ENCODE data around the gene MGMT.

MGMT gene

DNA sequence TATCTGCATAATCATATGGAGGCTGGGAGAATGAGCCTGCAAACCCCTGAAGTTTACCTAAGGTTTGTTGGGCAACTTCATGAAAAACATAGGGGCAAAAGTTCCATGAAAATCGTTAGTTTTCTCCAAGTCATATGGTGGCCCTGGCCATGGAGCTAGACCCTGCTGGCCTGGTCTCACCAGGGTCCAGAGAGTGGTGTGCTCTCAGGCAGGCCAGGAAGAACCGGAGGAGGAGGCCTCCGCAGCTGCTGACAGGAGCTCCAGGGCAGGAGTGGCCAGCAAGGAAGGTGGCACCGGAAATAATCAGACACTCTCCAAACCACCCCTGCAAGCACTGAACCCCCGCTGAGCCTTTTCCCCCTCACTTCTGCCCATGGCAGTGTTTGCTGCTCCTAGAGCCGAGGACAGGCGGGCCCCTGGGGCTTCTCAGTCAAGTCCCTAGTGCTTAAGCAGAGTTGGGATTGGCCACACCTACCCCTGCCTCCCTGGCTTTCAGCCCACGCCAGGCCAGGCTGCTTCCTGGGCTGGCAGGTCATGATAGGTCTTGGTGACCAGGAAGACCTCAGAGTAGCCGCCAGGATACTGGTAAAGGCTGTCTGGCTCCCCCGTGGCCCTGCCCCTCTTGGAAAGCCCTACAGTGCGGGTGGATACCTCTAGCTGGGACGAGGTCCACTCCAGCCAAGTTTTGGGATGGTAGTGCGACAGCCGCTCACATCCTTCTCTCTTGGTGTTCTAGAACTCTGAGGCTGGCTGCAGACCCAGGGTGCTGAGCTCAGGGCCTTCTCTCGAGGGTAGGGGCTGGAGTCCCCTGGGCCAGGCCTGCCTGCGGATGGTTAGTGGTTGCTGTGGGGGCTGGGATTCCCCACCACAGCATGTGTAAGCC is 242.8 kb downstream of the MGMT start:
- no peak for DNase-seq (ENCODE audit: low read depth in 2 of 2)

DNA sequence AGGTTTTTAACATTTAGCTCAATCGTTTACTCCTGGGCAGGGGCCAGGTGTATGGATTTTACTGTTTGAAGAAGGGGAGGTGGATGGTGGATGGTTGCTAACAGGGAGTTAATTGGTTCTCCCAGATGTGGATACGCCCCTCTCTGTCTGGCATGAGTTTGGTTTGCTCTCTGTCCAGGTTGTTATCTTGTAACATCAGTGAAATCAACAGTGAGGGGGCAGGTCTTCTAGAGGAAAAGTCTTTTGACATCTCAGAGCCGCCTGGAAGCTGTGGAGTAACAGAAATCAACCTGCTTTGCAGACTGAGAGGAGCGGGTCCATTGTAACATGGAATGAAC is 243.4 kb downstream of the MGMT start:
- DNase-seq (ENCODE audit: low read depth in 2 of 2), result no peak

DNA sequence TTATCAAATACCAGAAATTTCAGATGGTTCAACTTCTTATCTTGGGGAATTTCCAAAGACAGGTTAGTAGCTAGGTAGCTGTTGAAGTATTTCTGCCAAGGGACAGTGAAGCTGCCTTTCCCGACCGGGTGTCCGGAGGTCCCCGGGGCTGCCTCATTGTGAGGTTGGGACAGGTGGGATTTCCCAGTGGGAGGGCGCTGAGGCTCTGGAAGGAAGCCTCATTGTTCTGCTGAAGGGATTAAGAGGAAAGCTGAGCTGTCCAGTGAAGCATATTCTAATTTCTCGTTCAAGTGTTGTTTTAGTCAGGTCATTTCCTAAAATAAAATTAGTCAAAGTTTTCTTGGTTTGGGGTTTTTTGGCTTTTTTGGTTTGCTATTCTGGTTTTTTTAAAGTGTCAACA is 244.2 kb downstream of the MGMT start:
- DNase-seq (ENCODE audit: low read depth in 2 of 2), result no peak

DNA sequence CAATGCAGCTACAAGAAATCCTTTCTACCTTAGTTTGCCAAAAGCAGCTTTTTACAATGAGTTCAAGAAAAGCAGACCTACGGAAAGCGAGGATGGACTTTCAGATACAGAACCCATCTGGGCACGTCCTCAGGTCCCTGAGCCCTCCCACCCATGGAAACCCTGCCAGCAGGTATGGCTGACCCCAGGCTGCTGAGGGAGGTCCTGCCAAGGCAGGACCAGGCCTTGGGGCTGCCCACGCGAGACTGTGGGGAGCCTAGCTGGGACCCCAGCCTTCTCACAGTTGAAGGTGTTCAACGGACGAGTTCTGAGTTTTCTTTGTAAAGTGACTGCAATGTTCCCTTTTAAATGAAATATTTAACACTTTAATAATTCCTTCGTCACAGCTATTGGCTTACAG is 245.0 kb downstream of the MGMT start:
- DNase-seq (ENCODE audit: low read depth in 2 of 2), result no peak

DNA sequence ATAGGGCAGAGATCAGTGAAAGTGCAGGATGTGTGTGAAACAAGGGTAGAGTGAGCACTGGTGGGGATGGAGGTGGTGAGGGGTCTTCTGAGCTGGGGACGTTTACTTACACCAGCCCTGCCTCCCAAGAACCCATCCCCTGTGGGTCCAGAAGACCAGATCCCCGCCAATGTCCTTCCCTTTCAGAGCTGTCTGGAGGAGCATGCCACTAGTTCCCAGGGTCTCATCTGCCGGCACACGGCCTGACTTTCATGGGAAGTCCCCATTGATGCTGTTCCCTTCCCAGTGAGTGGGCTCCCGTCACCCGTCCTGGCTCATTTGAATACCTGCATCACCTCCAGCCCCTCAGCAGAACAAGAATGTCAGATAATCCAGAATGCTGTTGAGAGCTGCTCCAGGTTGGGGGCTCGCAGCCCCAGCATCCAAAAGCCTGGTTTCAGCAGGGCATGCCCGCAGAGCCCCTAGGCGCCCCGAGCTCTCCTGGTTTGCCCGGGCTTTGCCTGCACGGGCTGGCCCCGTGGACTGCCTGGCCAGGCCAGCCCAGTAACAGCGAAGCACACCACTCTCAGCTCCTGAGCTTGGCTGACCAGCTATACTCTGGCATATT is 246.7 kb downstream of the MGMT start:
- DNase-seq (ENCODE audit: low read depth in 2 of 2), result no peak

DNA sequence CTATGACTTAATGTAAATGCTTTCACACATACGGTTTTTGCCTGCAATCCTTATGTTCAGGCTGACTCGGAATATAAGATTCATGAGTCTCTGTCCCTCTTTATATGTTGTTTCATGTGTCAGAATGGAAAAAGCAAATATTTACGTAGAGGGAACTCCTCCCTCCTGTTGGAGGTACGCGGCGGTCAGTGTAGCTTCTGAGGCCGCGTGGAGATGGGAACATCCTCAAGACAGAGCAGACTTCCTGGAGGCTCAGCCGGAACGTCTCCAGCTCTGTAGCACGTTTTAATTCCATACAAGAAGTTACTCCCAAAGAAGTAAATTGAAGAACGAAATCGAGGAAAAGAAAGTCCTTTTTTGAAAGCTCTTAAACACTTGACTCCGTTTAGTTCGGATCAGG is 248.8 kb downstream of the MGMT start:
- no peak for DNase-seq (ENCODE audit: low read depth in 2 of 2)

DNA sequence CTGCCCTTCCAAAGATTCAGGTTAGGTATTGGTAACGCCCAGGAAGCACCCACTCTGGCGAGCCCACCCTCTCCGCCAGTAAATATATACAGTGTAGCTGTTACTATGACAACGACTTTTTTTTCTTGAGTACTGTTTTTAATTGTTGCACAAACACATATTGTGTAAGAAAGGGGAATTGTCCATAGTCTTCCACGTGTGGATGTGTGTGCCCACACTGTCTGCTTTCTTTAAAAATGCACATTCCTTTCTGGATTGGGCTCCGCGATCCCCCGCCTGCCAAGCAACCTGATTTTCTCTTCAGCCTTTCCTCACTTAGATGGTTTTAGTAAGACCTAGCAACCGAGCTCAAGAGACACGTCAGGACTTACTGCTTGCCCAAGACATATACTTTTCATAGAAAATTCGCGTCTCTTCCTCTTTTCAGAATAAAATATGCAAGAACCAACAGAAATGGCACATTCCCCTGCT is 249.2 kb downstream of the MGMT start:
- DNase-seq (ENCODE audit: low read depth in 2 of 2), result no peak

DNA sequence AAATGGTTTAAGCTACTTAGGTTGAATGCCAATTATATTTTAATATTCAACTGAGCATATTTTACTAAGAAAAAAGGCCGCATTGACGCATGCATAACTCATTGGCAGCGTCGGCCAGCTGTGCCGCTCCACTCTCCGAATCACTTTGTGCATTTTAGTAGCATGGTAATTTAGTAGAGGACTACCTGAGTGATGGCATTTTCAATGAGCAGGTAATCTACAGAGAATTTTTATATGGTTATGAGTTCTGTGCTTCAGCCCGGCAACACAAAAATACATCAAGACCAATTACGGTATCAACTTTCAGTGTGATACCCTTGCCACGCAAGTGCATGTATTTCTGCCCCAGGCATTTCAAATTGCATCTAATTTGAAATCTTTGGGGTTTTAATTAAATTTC is 249.8 kb downstream of the MGMT start:
- no peak for DNase-seq (ENCODE audit: low read depth in 2 of 2)

DNA sequence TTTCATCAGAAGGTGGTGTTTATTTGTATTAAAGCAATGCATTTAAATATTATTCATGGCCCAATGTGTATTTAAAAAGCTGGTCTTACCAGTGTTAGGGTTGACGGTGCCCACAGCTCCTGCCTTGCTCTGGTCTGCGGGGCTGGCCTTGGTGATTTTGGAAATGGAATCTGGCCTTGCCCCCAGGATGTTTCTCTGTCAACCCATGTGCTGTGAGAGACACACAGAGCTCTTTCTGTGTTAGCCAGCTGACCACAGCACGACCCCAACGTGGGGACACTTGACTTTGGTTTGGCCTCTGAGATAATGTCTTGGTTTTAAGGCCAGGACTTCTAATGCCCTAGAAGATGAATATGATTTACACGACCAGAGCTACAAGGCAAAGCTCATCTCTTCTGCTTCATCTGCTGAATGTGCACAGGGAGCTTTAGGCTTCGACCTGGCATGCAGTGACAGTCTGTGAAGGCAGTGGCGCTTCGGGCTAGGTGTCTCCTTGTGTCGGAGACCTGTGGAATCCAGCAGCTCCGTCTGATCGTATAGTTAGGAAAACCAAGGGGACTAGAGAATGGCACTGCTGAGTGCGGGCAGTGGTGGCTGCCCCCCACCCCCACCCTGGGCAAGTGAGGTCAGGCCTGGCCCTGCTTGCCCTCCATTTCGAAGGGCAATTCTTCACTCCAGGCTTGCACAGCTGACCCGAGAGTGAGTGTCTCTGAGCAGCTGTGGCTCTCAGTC is 250.9 kb downstream of the MGMT start:
- no peak for DNase-seq (ENCODE audit: low read depth in 2 of 2)

DNA sequence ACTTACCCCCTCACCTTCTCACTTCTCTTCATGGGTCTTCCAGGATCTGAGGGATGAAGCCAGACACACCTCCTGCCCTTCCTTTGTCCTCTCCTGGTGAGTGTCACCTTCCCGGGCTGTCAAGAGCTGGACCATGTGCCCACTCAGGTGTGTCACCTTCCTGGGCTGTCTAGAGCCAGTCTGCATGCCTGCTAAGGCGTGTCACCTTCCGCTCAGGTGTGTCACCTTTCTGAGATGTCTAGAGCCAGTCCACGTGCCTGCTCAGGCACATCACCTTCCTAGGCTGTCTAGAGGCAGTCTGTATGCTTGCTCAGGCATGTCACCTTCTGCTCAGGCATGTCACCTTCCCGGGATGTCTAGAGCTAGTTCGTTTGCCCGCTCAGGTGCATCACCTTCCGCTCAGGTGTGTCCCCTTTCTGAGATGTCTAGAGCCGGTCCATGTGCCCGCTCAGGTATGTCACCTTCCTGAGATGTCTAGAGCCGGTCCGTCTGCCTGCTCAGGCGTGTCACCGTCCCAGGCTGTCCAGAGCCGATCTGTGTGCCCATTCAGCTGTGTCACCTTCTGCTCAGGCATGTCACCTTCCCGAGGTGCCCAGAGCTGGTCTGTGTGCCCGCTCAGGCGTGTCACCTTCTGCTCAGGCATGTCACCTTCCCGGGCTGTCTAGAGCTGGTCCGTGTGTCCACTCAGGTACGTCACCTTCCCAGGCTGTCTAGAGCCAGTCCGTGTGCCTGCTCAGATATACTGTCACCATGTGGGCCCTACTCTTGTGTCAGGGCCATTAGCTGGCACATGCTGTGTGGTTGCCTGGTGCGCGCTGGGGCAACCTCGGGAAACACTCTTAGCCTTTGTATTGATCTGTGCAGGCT is 251.7 kb downstream of the MGMT start:
- no peak for DNase-seq (ENCODE audit: low read depth in 2 of 2)

DNA sequence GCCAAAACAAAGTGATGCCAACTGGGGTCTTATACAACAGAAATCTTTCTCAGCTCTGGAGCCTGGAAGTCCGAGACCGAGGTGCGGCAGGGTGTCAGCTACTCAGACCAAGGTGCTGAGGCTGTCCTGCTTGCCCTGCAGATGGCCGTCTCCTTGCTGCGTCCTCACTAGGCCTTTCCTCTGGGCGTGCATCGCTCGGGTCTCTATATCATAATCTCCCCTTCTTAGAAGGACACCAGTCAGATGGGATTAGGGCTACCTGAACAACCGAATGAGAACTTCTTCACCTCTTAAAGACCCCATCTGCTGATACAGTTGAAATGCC is 252.3 kb downstream of the MGMT start:
- no peak for DNase-seq (ENCODE audit: low read depth in 2 of 2)

DNA sequence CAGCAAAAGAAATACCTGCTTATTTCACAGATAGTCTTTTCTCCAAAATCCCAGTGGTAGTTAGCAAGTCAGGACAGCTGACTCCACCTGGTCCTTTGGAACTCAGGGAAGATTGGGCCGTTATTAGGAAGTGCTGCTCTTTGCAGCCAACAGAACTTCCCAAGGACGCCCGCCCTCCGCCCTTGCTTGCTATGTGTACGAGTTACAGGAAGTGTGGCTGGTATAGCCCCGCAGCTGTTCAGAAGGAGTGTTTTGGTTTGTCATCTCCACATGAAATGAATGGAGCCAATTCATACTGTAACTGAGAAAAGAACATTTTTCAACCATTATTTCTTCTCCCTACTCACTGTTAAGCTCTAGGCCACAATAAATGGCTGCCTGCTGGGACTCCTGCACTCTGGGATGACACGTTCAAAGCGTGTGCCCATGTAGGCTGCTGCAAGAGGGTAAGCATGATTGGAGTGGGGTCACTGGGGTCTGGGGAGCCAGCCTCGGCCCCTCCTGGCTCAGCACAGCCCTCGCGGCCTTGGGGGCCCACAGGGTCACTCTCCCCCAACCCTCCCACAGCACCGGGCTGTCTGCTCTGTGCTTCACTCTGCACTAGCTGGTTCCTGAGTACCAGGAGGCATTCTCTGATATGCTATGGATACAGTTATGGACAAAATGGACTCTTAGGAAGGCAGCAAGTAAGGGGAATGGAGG is 253.0 kb downstream of the MGMT start:
- no peak for DNase-seq (ENCODE audit: low read depth in 2 of 2)

DNA sequence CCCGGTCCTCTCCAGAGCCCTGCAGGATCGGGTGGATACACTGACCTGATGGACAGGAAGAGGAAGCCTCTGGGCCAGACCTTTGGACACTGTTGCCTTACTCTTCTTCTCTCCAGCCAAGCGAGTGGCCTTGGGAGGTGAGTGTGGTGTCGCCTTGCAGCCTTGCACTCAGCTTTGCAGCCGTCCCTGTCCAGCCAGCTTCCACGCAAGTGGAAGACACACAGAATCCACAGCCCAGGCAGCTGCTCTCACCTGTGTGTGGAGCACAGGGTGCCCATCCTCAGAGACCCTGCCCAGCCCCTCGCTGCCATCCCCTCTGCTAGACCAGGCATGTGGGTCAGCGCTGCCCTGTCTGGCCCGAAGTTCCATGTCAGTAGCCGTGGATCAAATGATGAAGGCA is 258.0 kb downstream of the MGMT start:
- DNase-seq (ENCODE audit: low read depth in 2 of 2), result no peak

DNA sequence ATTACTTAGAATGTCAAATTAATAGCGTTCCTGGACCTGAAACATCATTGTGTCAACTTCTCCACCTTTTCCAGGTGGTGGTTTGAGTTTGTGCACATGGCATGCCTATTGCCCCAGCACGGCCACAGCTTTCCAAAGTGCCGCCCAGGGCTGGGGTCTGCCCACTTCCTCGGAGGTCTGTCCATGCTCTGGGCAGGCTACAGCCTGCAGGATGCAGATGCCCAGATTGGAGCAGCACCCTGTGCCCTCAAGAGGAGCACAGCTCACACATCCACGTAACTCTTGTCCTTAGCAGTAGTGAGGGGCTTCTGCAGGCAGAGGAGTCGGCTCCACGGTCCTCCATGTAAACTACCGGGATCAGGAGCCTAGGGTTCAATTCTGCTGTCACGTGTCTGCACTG is 258.4 kb downstream of the MGMT start:
- DNase-seq (ENCODE audit: low read depth in 2 of 2), result no peak

DNA sequence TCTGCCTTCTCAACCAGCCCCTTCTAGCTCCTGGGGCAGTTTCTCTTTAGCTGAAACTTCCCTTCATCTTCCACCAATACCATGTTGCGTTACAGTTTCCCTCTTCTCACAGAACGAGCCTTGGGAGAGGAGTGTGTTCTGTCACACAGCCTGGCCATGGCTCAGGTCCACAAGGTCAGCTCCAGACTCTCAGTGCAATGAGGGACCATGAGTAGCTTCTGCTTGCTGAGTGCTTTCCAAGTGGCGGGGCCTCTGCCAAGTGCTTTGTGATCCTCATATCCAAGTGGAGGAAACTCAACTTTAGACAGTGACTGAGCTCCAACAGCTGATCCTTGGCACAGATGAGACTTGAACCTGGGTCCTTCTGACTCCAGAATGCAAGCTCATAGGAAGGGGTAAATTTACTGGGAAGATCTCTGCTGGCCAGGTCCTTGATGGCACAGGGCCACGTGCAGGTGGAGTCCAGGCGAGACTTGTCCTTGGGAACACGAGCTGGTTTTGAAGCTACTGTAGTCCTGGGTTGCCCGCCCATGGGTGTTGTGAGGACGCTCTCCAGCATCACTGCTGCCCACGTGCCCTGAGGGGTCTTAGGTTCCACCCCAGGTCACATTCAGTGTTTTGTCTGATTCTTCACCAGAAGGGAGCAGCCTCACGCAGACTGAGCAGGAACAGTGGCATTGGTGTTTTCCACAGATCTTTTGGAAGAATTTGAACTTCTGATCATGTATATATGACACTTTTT is 259.0 kb downstream of the MGMT start:
- DNase-seq (ENCODE audit: low read depth in 2 of 2), result no peak

DNA sequence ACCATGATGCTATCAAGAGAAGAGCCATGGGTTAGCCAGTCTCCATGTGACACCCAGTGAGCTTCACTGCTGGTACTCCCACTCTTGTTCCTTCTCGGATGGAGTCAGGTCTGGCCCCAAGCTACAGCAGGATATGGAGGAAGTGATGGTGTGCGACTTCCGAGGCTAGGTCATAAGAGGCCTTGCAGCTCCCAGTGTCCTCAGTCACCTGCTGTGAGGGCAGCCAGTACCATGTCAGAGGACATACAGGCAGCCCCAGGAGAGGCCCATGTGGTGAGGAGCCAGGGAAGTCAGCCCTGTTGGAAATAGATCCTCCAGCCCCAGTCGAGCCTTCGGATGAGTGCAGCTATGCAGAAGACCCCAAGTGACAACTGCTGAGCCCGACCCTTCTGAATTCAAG is 260.0 kb downstream of the MGMT start:
- DNase-seq (ENCODE audit: low read depth in 2 of 2), result no peak

DNA sequence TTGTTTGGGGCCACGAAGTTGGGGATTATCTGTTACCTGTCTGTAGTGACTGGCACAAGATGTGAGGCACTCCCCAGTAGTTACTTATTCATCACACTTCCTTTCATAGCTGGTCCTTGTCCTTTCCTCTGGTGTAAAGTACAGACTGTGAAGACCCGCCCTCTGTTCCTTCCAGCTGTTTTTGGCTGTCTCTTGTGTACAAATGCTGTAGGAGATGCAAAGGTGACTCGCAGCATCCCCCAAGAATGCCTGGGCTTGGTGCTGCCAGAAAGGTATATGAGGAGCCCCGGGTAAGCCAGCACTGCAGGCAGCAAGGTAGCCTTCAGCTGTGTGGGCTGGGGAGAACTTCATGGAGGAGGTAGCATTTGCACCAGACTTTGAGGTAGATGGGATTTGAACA is 260.5 kb downstream of the MGMT start:
- DNase-seq (ENCODE audit: low read depth in 2 of 2), result no peak

DNA sequence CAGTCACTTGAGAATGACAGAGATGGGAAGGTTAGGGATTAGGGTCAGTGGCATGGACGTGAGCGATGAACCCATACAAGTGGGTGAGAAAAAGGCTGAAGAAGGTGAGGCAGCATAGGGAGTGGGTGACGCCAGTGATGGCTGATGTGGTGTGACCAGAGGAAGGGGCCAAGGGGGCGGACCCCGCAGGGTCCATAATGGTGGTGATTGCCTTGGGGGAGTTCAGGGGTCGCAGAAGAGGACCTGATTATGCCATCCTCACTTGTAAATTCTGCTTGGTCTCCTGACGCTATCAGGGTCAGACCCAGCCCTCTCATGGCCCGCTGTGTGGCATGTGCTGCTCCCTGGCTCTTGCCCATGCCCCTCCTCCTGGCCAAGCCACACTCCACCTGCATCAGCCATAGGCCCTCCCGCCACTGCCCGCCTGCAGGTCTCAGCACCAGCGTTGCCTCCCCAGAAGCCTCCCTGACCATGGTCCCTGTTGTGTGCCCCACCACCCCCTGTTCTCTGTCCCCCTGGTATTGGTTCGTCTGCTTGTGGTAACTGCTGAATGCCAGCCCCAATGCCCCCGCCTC is 261.3 kb downstream of the MGMT start:
- no peak for DNase-seq (ENCODE audit: low read depth in 2 of 2)

DNA sequence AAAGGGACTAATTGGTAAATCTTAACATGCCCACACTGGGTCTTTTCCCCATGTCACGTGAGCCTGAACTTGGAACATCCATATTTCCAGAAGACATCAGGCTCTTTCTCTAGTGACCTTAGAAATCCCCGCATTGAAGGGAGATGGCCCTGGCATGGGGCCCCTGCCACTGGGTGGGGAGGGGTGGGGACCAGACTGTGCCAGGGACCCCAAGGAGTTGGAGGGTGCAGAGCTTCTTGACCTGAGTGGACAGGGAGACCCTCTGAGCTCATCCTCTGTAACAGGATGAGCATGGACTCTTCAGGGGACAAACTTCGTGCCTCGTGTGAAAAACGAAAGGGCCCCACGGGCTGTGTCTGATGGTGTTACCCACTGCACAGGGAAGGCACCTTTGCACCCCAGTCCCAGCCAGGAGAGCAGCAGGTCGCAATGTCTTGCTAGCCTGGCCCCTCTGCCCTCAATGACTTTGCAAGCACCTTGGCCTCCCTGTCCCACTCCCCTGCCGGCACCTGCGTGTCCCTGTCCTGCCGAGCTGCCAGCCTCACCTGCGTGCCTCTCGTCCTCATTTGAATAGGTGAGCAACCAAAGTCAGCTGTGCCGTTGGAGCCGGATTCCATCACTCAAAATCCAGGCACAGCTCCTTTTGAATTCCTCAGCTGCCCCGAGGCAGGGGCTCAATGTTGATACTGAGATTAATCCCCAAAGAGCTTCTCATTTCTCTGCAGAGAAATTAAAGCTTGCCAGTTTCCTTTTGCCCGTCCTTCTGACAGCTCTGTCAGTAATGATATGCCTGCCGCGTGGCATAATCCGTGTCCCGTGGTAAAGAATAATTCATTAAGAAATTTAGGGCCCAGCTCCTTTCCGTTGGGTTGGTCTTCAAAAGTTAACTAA is 262.1 kb downstream of the MGMT start:
- DNase-seq (ENCODE audit: low read depth in 2 of 2), result no peak
